SKM-1 (cell line): ENCODE measurements around the gene PTPN14.

Experiments
- DNase-seq: peaks from one replicate; lab custom pipeline; 2025; ENCODE audit not compliant: unreplicated experiment; lab: John Stamatoyannopoulos, UW

Gene PTPN14

GRCh38 chr1:214377886-214378285 is 173.5 kb downstream of the PTPN14 start:
- DNase-seq: no peak

GRCh38 chr1:214377485-214377884 is 173.9 kb downstream of the PTPN14 start:
- no peak for DNase-seq

- no peak for DNase-seq
These were observed 179.3 kb downstream of the PTPN14 start for GRCh38 chr1:214372092-214372491.

- DNase-seq: no peak
These were observed 180.8 kb downstream of the PTPN14 start for GRCh38 chr1:214370615-214371014.

- DNase-seq: no peak
These were observed 182.0 kb downstream of the PTPN14 start for GRCh38 chr1:214369364-214369763.

- DNase-seq: no peak
These were observed 183.6 kb downstream of the PTPN14 start for GRCh38 chr1:214367841-214368240.

- DNase-seq: no peak
These were observed 186.6 kb downstream of the PTPN14 start for GRCh38 chr1:214364786-214365295.

GRCh38 chr1:214364386-214364785 is 187.0 kb downstream of the PTPN14 start:
- no peak for DNase-seq

GRCh38 chr1:214363386-214363785 is 188.0 kb downstream of the PTPN14 start:
- DNase-seq: no peak

- DNase-seq: peak; percentile 51
These were observed 189.1 kb downstream of the PTPN14 start for GRCh38 chr1:214362188-214362882.

- DNase-seq: no peak
These were observed 189.8 kb downstream of the PTPN14 start for GRCh38 chr1:214361636-214362035.

- no peak for DNase-seq
These were observed 190.8 kb downstream of the PTPN14 start for GRCh38 chr1:214360525-214361164.

GRCh38 chr1:214360116-214360515 is 191.3 kb downstream of the PTPN14 start:
- DNase-seq: no peak

GRCh38 chr1:214354440-214355148 is 196.8 kb downstream of the PTPN14 start:
- no peak for DNase-seq

GRCh38 chr1:214352838-214353237 is 198.6 kb downstream of the PTPN14 start:
- DNase-seq: no peak

- DNase-seq: no peak
These were observed 199.7 kb downstream of the PTPN14 start for GRCh38 chr1:214351551-214352277.

GRCh38 chr1:214349781-214350180 is 201.6 kb downstream of the PTPN14 start:
- DNase-seq: no peak

GRCh38 chr1:214349008-214349407 is 202.4 kb downstream of the PTPN14 start:
- DNase-seq: no peak

GRCh38 chr1:214344897-214345296 is 206.5 kb downstream of the PTPN14 start:
- no peak for DNase-seq

- no peak for DNase-seq
These were observed 208.9 kb downstream of the PTPN14 start for GRCh38 chr1:214342525-214342924.

GRCh38 chr1:214341932-214342331 is 209.5 kb downstream of the PTPN14 start:
- no peak for DNase-seq
